A549 (cell line): Measurements from ENCODE around the gene ACVR2A. TPM values are rescaled to one million over a fixed set of nuclear protein-coding genes. Genes with fewer than 3 reads are reported as not detected.

Experiments used
- ATAC-seq, 2 experiments: fragments of 200-7000 bp in 1 of 2; fragments of >200 bp in 1 of 2; cut with Nextera tagmentation in 1 of 2; cut with Tn5 transposase in 1 of 2; 3 replicates each; pipeline versions ENCODE4 v1.8.0 to v1.9.1; 2018 to 2020; ENCODE audit warnings: mild to moderate bottlenecking in 1 of 2, moderate library complexity in 1 of 2
- CTCF ChIA-PET: fragments of 300-600 bp; sonication (Branson Sonifier 250); formaldehyde crosslinking; extraction: SDS; loops from one replicate; lab custom pipeline; 2021; ENCODE audit warnings: antibody characterized with exemption, inconsistent platforms; lab: Yijun Ruan, JAX
- POLR2A ChIA-PET: fragments of 350-600 bp; formaldehyde crosslinking; extraction: SDS; loops from one replicate; lab custom pipeline; 2021; ENCODE audit warnings: antibody characterized with exemption, inconsistent platforms; lab: Yijun Ruan, JAX
- DNase-seq, 2 experiments: peaks; one replicate each; pipeline versions ENCODE4 v3.0.0 to v3.0.0-alpha.2; 2011 to 2016; ENCODE audit warnings: low read depth in 1 of 2, low spot score in 1 of 2
- FAIRE-seq: peaks from 2 replicates; lab custom pipeline; 2011; peaks lifted over from hg19 to GRCh38; lab: Jason Lieb, UNC
- H3K27ac ChIP-seq, 2 experiments: fragments of >200 bp; sonication (Bioruptor Twin); formaldehyde crosslinking; 3 replicates each; pipeline ENCODE4 v1.5.1; 2016 to 2017
- H3K4me1 ChIP-seq: fragments of >200 bp; sonication (Bioruptor Twin); formaldehyde crosslinking; 3 replicates; pipeline ENCODE4 v1.6.1; 2016
- H3K4me2 ChIP-seq: fragments of >200 bp; sonication (Bioruptor Twin); formaldehyde crosslinking; 3 replicates; pipeline ENCODE4 v1.6.1; 2016
- H3K4me3 ChIP-seq: fragments of >200 bp; sonication (Bioruptor Twin); formaldehyde crosslinking; 3 replicates; pipeline ENCODE4 v1.5.1; 2016
- H3K9me3 ChIP-seq: fragments of >200 bp; sonication (Bioruptor Twin); formaldehyde crosslinking; 3 replicates; pipeline ENCODE4 v1.6.1; 2016
- CHD4 ChIP-seq: fragments of 200-600 bp; sonication (generic); IDR thresholded peaks from 2 replicates; pipeline ENCODE4 v1.6.1; 2016; ENCODE audit warnings: antibody characterized with exemption, mild to moderate bottlenecking, borderline replicate concordance
- EHMT2 ChIP-seq: fragments of 200-600 bp; sonication (generic); IDR thresholded peaks from 2 replicates; pipeline ENCODE4 v1.6.1; 2016; ENCODE audit warnings: antibody characterized with exemption, low read depth, mild to moderate bottlenecking, moderate library complexity
- FOSB ChIP-seq: fragments of 250-450 bp; sonication (Bioruptor Pico); IDR thresholded peaks from 2 replicates; pipeline ENCODE4 v1.5.0; 2020; ENCODE audit warnings: mild to moderate bottlenecking, moderate library complexity
- HOXA7 ChIP-seq: fragments of 250-450 bp; sonication (Bioruptor Pico); IDR thresholded peaks from 2 replicates; pipeline ENCODE4 v1.5.0; 2020; ENCODE audit warnings: mild to moderate bottlenecking, moderate library complexity
- HOXB13 ChIP-seq: fragments of 250-450 bp; sonication (Bioruptor Pico); IDR thresholded peaks from 2 replicates; pipeline ENCODE4 v1.5.0; 2020; ENCODE audit warnings: low read depth, mild to moderate bottlenecking, moderate library complexity
- KDM5A ChIP-seq: fragments of 200-600 bp; sonication (generic); IDR thresholded peaks from 2 replicates; pipeline ENCODE4 v1.6.1; 2016; ENCODE audit warnings: antibody characterized with exemption, mild to moderate bottlenecking
- MAZ ChIP-seq: fragments of 150-350 bp; IDR thresholded peaks from 2 replicates; pipeline ENCODE4 v1.6.1; 2014; ENCODE audit warnings: antibody characterized with exemption, low read depth, low read length, borderline replicate concordance
- NFE2L2 ChIP-seq: fragments of 150-350 bp; conservative IDR thresholded peaks from 2 replicates; pipeline ENCODE4 v1.6.1; 2014; ENCODE audit warnings: low read length
- NPAS2 ChIP-seq: fragments of 250-450 bp; sonication (Bioruptor Pico); IDR thresholded peaks from 2 replicates; pipeline ENCODE4 v1.8.0; 2022; ENCODE audit warnings: mild to moderate bottlenecking, moderate library complexity, borderline replicate concordance
- PHF8 ChIP-seq: fragments of 200-600 bp; sonication (generic); IDR thresholded peaks from 2 replicates; pipeline ENCODE4 v1.6.1; 2016; ENCODE audit warnings: low read depth, mild to moderate bottlenecking, antibody characterized with exemption, moderate library complexity, borderline replicate concordance
- RARB ChIP-seq: fragments of 250-450 bp; sonication (Bioruptor Pico); IDR thresholded peaks from 2 replicates; pipeline ENCODE4 v1.8.0; 2021; ENCODE audit warnings: mild to moderate bottlenecking, moderate library complexity
- RCOR1 ChIP-seq: fragments of 150-350 bp; IDR thresholded peaks from 2 replicates; pipeline ENCODE4 v1.6.1; 2014; ENCODE audit warnings: antibody characterized with exemption, low read length, low read depth
- RFX5 ChIP-seq: fragments of 450-650 bp; IDR thresholded peaks from 2 replicates; pipeline ENCODE4 v1.7.1; 2014; ENCODE audit warnings: antibody characterized with exemption, mild to moderate bottlenecking, moderate library complexity
- SREBF2 ChIP-seq: fragments of 450-650 bp; IDR thresholded peaks from 2 replicates; pipeline ENCODE4 v1.6.1; 2014; ENCODE audit warnings: mild to moderate bottlenecking, moderate library complexity
- ZSCAN20 ChIP-seq: fragments of 250-450 bp; sonication (Bioruptor Pico); IDR thresholded peaks from 2 replicates; pipeline ENCODE4 v1.8.0; 2022; ENCODE audit warnings: mild to moderate bottlenecking, moderate library complexity
- WGBS: methylation state at CpG from one replicate; pipeline ENCODE4 v1.1.6; 2017; ENCODE audit errors: missing lambda C conversion rate; 5-methylcytosine and 5-hydroxymethylcytosine counted together
- polyA minus RNA-seq: library from RNA; depleted of rRNA, polyadenylated mRNA; stranded (reverse); fragments of >200 nt; gene quantifications from 2 replicates; pipeline ENCODE4 v1.2.3, GENCODE V29; 2011; rRNA and poly(A)+ RNA removed
- polyA plus RNA-seq, 4 experiments: library from polyadenylated mRNA; depleted of rRNA in 3 of 4; stranded (reverse); fragments of >200 nt; fragmentation: RNase III in 1 of 4; extraction: RNeasy Plus Mini Kit Qiagen cat#74134 plus additional on column Dnase treatment in 1 of 4; gene quantifications; 2 replicates in 3 of 4; 3 replicates in 1 of 4; pipeline ENCODE4 v1.2.3, GENCODE V29; 2011 to 2017
- TF ChIP-seq, protein P1 (sequence below): IDR thresholded peaks from 2 replicates; pipeline ENCODE4 v1.6.1; 2012
- TF ChIP-seq, protein P2 (sequence below): fragments of 250-450 bp; sonication (Bioruptor Pico); IDR thresholded peaks from 2 replicates; pipeline ENCODE4 v1.5.0; 2020; ENCODE audit warnings: low read depth, mild to moderate bottlenecking, moderate library complexity
- TF ChIP-seq, protein P3 (sequence below): IDR thresholded peaks from 2 replicates; pipeline ENCODE4 v1.6.1; 2012; ENCODE audit warnings: low read depth, borderline replicate concordance

The ACVR2A gene
- polyA plus RNA-seq (2011; rRNA removed): 5.5 and 5.7 TPM in 2 replicates
- 0.78 and 0.81 TPM in 2 replicates for polyA plus RNA-seq (2012; cell fraction: cytosol; rRNA removed)
- polyA plus RNA-seq (2012; cell fraction: nucleus; rRNA removed): 1.2 and 1.8 TPM in 2 replicates
- 2.6 to 2.9 TPM (median 2.6 TPM) in 3 replicates for polyA plus RNA-seq (2017; fragmentation: RNase III; extraction: RNeasy Plus Mini Kit Qiagen cat#74134 plus additional on column Dnase treatment)
- 7.7 and 7.9 TPM in 2 replicates for polyA minus RNA-seq

DNA sequence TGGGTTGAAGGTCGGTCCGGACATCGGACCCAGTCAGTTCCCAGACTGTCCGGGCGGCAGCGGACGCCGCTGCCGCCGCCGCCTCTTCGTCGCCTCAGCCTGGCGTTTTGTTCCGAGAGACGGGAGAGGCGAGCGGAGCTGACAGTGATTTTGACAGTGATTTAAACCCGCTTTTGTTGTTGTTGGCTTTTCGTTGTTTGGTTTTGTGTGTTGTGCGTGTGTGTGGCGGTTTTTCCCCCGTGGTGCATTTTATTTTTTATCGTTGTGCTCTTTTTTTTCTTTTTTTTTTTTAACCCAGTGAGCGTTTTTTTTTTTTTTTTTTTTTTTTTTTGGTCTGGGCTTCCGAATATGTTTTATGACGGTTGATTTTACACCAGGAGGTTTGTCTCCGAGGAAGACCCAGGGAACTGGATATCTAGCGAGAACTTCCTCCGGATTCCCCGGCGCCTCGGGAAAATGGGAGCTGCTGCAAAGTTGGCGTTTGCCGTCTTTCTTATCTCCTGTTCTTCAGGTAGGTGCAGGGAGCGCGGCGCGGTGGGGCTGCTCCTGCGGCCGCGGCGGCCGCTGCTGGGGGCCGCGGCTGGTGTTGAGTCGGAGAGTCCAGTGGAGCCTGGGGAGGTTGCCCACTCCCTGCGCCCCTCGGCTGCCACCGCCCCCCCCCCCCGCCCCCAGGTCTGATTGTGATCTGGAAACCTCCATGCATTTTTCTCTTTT, at the start of gene ACVR2A:
ACVR2A (plus strand) TSS at position 333 of the 714 bp plus-strand sequence; CDS start at position 457, 124 bp downstream.
- DNase-seq (peak; percentile 18 to 42), ATAC-seq (peak; percentile 55 to 75), FAIRE-seq (no peak)
- no peak for TF ChIP-seq NPAS2 (CRISPR knock-in tag)
- TF ChIP-seq FOSB (CRISPR knock-in tag): no peak
- no peak for TF ChIP-seq RFX5
- peak; percentile 38; the same call in 1 of the 2 replicates for TF ChIP-seq PHF8
- POLR2A ChIA-PET: interaction anchor here (0.6 to 2.6 kb wide), 5 partner anchors 18 to 1025 kb away, joined by 5 to 19 read pairs (median 5); partner anchors contain the start of genes MBD5 and ORC4
- Histone ChIP-seq H3K4me1 (peaks cover 14% of the 10 kb centered on the region; the same call in 2 of the 3 replicates), H3K4me2 (peak within 1 kb of the TSS; percentile 98), H3K27ac (peak within 1 kb of the TSS; percentile 92 to 97), H3K4me3 (peak within 1 kb of the TSS; percentile 81), H3K9me3 (no peaks in the 10 kb centered on the region)
- CTCF ChIA-PET: interaction anchor here (1.2 to 1.5 kb wide), 2 partner anchors 66 to 145 kb away, joined by 3 to 5 read pairs; no protein-coding TSS in a partner anchor
- under 1% methylated on average over 49 of the region's 51 CpGs for WGBS

DNA sequence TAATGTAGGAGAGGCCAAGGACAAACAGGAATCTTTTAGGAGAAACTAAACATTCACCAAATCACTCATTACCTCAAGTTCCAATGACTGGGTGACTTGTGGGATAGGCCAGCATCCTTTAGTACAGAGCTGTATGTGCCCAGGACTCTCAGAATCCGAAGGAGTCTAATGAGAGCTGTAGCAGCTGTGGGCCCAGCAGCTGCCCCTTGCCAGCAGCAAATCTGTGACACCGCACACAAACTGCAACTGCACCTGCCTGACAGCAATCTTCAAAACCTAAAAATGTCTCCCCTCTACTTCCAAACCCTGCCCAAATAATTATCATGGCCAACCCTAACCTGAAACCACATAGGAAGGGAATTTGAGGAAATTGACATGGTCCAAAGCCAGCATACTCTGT, 44.5 kb upstream of the ACVR2A start:
- POLR2A ChIA-PET: no interaction called here
- H3K4me2 ChIP-seq: no peak overlapping the region
- 53% methylated on average over 2 of the region's 2 CpGs for WGBS
- no peak overlapping the region for H3K4me3 ChIP-seq
- no peaks in the 10 kb centered on the region for H3K9me3 ChIP-seq
- CTCF ChIA-PET: no interaction called here
- no peak for TF ChIP-seq CHD4
- no peak for TF ChIP-seq EHMT2
- TF ChIP-seq, protein P1, sequence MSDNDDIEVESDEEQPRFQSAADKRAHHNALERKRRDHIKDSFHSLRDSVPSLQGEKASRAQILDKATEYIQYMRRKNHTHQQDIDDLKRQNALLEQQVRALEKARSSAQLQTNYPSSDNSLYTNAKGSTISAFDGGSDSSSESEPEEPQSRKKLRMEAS: no peak
- TF ChIP-seq, protein P2, sequence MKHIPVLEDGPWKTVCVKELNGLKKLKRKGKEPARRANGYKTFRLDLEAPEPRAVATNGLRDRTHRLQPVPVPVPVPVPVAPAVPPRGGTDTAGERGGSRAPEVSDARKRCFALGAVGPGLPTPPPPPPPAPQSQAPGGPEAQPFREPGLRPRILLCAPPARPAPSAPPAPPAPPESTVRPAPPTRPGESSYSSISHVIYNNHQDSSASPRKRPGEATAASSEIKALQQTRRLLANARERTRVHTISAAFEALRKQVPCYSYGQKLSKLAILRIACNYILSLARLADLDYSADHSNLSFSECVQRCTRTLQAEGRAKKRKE (CRISPR knock-in tag): no peak
- no peak for TF ChIP-seq SREBF2
- no peak for TF ChIP-seq RARB (CRISPR knock-in tag)
- no peak for TF ChIP-seq MAZ
- TF ChIP-seq, protein P3, sequence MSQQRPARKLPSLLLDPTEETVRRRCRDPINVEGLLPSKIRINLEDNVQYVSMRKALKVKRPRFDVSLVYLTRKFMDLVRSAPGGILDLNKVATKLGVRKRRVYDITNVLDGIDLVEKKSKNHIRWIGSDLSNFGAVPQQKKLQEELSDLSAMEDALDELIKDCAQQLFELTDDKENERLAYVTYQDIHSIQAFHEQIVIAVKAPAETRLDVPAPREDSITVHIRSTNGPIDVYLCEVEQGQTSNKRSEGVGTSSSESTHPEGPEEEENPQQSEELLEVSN: no peak
- TF ChIP-seq RCOR1: no peak
- TF ChIP-seq HOXA7 (CRISPR knock-in tag): no peak
- no peak for TF ChIP-seq KDM5A
- no peak for FAIRE-seq
- no peak for ATAC-seq
- H3K4me1 ChIP-seq: no peaks in the 10 kb centered on the region
- no peak overlapping the region for H3K27ac ChIP-seq
- DNase-seq: no peak

DNA sequence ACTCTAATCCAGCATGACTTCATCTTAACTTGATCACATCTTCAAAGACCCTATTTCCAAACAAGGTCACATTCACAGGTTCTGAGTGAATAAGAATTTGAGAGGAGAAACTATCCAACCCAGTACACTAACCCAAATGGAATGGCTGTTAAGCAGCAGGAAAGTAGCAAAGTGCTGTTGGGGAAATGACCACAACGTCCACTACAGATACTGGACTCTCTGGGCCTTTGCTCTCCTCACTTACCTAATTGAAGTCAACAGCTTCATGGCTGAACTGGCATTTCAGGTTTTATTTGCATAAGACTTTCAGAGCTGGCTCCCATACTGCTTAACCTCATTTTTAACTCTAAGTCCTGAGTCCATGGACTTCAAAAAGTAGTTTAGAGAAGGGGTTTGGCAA, 38.0 kb upstream of the ACVR2A start:
- no peak for ATAC-seq
- 0% methylated on average over 1 of the region's 1 CpG for WGBS
- Histone ChIP-seq H3K4me1 (no peaks in the 10 kb centered on the region), H3K27ac (no peak overlapping the region), H3K9me3 (no peaks in the 10 kb centered on the region), H3K4me3 (no peak overlapping the region), H3K4me2 (no peak overlapping the region)
- ChIA-PET POLR2A (no interaction called here), CTCF (no interaction called here)
- DNase-seq: no peak
- TF ChIP-seq NFE2L2 (no peak), HOXB13 (CRISPR knock-in tag) (no peak), ZSCAN20 (CRISPR knock-in tag) (no peak)
- TF ChIP-seq, all 56 proteins: peak for 0
- FAIRE-seq: no peak
